Erythroblast (primary cell): Measurements from ENCODE around the gene MAN1C1.
"Not testable (repeated sequence)": the region's sequence is repeated elsewhere in the genome, so short reads cannot be mapped to it uniquely, and the experiment has no call there.

ENCODE experiments used
- DNase-seq, 2 experiments: peaks; one replicate each; lab custom pipeline; 2025; lab: John Stamatoyannopoulos, UW
- GATA1 ChIP-seq: IDR thresholded peaks from 2 replicates; pipeline ENCODE4 v1.6.1; 2011; ENCODE audit warnings: low read depth, mild to moderate bottlenecking, control low read depth, low read length, moderate library complexity
- POLR2A ChIP-seq: IDR thresholded peaks from 2 replicates; pipeline ENCODE4 v1.6.1; 2011; ENCODE audit warnings: mild to moderate bottlenecking, low read length

MAN1C1 gene

DNA sequence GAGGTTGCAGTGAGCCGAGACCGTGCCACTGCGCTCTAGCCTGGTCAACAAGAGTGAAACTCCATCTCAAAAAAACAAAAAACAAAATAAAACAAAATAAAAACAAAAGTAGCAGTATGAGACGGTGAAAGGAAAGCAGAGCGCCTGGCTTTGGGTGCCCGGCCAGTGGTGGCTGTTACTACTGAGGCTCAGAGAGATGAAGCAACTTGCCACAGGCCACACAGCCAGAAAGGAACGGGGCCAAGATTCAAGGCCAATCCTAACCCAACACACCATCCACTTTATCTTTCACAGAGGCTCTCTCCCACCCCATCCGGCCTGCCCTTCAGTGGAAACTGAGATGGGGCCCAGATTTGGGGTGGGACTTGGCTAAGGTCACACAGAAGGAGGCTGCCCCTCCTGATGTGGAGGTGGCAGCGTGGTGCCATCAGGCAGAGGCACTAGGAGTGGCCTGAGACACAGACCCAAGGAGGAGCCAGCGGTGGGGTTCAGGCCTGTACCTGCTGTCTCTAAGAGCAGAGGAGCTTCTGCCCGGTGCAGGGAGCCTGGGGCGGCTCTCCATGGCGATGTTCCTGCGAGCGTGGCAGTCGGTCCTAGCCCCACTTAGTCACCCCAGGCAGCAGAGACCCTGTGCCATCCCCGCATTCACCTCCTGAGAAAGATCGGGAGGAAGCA, 40.0 kb upstream of the MAN1C1 start:
- no peak for DNase-seq
- no peak for TF ChIP-seq GATA1
- no peak for TF ChIP-seq POLR2A

DNA sequence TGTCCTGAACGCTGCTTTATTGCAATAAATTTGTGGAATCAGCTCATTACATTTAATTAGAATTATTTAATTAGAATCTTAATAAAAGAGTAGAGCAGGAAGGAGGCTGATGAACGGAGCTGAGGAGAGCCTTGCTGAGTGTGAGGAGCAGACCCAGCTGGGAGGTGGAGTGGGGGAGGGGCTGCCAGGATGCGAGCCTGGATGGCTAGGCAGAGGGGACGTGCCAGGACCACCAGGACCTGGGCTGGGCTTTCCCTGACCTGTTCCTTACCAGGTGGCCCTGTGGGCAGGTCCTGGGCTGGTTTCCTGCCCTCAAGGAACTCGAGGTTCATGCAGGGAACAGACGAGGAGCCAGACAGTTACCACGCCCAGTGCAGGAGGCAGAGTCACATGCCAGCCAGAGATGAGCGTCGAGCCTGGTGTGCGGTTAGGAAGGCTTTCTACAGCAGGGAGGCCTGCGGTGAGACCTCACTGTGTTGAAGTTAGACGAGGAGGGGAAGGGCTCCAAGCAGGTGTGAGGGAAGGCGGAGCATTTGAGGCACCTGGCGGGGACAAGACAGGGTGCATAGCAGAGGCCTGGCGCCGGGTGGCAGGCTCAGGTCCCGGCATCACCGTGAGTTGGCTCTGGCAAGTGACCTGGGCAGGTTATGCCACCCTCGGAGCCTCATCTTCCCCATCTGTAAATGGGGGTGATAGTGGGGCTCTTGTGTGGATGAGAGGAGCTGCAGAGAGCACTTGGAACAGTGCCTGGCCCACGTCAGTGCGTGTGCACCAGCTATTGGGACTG, 39.3 kb upstream of the MAN1C1 start:
- DNase-seq, result no peak
- TF ChIP-seq GATA1 (no peak), POLR2A (no peak)

DNA sequence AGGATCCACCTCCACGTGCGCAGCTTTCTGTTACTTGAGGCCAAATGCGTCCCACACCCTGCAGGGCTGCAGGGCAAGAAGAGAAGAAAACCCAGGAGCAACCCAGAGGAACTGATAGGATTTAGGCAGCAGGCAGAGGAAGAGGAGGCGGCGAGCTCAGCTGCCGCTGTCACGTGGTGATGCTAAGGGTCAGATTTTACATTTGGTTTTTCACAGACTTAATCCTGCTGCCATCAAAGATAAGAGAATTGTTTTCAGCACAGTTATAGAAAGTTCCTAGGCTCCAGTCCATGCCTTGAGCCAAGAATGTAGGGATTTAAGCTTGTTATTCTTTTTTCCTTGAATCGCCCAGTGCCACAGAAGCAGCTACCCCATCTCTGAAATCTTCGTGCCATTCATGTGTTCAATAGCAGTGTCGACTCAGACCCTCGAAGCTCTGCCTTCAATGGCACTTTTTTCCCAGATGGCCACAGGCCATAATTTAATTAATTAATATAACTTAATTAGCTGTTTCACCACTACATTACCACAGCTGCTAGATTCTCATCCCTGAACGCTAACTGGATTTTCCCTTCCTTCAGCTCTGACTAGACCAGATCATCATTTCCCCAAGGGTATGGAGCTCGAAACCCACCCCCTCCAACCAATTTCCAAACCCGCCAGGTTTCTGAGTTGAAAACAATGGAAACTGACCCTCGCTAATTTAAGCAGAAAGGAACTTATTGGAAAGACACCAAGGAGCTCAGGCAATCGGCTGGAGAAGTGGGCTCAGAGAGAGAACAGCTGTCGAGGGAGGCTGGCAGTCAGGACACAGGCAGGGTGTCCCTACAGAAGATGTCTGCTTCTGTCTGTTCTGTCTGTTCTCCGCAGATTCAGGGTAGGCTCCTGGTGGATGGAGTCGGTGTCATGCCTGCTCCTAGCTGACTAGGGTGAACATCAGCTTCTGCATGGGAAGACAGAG, 37.0 kb upstream of the MAN1C1 start:
- no peak for DNase-seq
- TF ChIP-seq POLR2A, result no peak
- no peak for TF ChIP-seq GATA1

DNA sequence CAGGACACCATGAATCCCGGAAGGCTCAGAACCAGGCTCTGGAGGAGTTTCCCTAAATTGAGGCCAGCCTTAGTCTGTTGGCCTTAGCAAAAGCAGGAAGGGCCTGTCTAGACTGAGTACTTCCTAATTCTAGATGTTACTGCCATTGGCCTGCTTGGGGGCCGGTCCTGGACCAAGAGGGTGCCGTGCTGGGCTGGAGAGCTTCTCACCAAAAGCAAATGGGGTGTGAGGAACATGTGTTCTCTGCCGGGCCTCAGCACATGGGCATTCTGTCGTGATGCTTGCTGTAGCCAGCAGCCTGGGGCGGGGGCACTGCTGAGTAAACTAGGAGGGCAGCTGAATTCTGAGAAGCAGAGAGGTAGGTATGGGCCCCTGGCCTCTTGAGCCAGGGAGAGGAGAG, 35.7 kb upstream of the MAN1C1 start:
- no peak for TF ChIP-seq GATA1
- TF ChIP-seq POLR2A, result no peak
- DNase-seq, result no peak

DNA sequence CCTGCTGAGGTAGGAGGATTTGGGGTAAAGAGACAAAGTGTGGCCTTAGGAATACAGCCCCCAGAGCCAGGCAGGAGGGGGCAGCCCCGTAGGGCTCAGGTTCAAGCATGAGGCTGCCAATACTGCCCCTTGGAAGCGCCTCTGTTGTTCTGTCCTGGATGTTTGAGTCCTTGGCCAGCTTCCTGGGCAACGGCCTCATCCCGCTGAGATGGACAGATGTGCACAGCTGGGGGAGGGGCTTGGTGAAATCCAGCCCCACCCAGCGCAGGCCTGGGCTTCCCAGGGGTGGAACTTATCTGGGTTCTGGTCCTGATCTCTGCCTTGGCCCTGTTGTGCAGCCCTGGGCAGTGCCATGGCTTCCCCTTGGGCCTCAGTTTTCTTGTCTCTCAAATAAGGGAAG, 34.8 kb upstream of the MAN1C1 start:
- DNase-seq, result no peak

DNA sequence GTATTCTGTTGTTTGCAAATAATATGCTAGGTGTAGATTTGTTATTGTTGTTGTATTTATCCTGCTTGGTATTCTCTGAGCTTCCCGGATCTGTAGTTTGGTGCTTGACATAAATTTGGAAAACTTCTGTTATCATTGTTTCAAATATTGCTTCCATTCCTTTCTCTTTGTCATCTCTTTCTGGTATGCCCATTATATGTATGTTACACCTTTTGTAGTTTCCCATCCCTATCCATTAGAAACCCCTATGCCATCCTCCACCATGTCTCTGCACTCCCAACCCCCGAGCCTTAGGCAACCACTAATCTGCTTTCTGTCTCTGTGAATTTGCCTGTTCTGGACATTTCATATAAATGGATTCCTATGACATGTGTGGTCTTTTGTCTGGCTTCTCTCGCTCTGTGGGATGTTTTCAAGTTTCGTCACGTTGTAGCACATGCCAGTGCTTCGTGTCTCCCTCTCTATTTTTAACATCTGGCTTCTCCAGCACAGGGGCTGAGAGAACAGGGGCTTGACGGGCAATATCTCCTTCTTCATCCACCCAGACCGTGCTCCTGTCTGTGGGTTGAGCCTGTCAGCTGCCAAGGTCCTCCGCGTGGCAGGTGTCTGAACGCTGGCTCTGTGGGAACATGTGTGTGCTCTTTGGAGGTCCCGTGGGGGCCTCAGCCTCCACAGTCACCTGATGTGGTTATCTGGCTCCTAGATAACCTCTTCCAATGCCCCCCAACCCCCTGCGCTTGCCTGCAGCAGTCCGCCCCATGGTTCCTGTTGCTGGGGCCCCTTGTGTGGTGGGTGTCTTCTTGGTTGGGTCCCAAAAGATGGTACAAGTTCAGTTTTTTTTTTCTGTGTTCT, 32.8 kb upstream of the MAN1C1 start:
- no peak for TF ChIP-seq POLR2A
- TF ChIP-seq GATA1, result no peak
- no peak for DNase-seq

More for the DNA sequence above, 34.8 kb upstream of the MAN1C1 start:
- TF ChIP-seq GATA1 (no peak), POLR2A (no peak)

DNA sequence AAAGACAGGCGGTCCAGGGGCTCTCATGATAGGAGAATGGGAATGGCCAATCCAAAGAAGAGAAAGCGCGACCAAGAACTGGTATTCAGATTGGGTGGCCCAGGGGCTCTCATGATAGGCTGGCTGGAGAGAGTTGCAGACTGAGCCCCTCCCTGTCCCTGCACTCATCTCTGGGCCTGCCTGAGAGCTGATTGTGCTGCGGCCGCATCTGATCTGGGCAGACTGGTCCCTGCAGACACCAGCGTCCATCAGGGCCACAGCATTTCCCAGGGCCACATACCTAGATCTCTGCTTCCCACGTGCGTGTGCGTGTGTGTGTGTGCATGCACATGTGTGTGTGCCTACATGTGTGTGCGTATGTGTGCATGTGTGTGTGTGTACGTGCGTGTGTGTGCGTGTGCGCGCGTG, 30.4 kb upstream of the MAN1C1 start:
- no peak for TF ChIP-seq POLR2A
- TF ChIP-seq GATA1, result no peak
- DNase-seq, result no peak

DNA sequence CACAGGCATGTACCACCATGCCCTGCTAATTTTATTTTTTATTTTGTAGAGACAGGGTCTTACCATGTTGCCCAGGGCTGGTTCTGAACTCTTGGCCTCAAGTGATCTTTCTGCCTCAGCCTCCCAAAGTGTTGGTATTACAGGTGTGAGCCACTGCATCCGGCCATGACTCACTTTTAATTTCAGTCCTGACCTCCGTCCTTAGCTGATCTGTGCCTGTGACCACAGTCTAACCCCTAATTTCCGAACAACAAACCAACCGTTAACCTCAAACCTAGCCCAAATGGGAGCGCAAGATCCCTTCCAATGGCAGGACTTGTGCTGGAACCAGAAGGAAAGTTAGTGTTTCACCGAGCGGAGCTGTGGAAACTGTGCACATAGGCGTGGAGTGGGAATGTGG, 29.3 kb upstream of the MAN1C1 start:
- DNase-seq, result no peak
- TF ChIP-seq GATA1, result no peak
- TF ChIP-seq POLR2A, result no peak

DNA sequence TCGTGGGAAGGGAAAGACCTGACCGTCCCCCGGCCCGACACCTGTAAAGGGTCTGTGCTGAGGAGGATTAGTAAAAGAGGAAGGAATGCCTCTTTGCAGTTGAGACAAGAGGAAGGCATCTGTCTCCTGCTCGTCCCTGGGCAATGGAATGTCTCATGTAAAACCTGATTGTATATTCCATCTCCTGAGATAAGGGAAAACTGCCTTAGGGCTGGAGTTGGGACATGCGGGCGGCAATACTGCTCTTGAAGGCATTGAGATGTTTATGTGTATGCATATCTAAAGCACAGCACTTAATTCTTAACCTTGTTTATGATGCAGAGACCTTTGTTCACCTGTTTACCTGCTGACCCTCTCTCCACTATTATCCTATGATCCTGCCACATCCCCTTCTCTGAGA, 28.4 kb upstream of the MAN1C1 start:
- DNase-seq, result not testable (repeated sequence)

DNA sequence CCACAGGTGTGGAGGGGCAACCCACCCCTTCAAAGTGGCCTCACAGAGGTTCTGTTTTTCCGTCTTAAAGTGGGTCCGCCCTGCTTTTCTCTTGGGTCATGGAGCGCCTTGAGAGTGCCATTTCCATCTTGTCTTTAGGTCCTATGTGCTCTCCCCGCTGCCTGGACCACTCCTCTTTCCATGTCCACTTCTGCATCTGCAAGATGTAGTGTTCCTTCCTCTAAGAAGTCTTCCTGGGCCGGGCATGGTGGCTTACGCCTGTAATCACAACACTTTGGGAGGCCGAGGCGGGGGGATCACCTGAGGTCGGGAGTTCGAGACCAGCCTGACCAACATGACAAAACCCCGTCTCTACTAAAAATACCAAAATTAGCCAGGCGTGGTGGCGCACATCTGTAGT, 27.8 kb upstream of the MAN1C1 start:
- DNase-seq, result not testable (repeated sequence)

DNA sequence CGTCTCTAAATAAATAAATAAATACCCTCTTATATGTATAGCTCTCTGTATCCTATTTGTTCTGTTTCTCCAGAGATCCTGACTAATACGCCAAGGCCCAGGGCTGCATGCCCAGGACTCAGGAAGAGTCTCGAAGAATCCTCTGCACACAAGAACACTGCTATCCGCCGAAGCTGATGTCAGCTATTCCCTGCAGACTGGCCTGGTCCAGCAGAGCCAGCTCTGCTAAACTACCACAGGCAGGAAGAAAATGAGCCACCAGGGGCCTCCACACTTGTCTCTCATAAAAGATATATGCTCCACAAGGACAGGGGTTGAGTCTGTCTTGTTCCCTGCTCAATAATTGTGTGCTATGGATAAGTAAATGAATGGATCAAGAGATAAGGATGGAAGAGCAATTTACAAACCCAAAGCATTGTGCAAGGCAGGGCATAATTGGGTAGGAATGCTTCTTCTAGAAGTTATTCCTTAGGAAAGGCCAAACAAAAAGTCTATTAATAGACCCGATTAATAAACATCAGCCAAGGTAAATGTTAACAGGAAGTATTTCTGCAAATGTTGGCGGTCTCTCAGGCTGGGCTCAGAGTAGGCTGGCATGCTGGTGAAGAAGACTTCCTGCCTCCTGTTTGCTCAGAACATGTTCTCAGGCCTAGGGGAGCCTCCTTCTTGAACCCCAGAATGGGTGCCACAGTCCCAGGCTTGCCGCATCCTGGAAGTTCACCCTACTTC, 26.3 kb upstream of the MAN1C1 start:
- no peak for DNase-seq
- TF ChIP-seq POLR2A (no peak), GATA1 (no peak)

DNA sequence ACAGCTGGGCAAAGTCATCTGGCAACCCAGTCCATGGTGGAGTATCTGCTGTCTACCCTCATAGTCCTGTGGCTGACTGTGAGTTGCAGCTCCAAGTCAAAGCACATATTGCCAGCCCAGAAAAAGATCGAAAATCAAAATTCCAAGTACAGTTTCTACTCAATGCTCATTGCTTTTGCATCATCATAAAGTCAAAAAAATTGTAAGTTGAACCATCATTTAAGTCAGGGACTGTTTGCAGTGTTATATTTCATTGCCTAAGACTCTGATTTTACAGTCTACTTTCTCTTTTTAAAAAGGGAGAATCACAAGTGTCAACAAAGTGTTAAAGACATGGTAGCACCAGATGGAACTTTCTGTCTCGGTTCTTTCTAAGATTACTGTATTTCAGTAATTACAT, 22.7 kb upstream of the MAN1C1 start:
- TF ChIP-seq POLR2A (no peak), GATA1 (no peak)
- no peak for DNase-seq

DNA sequence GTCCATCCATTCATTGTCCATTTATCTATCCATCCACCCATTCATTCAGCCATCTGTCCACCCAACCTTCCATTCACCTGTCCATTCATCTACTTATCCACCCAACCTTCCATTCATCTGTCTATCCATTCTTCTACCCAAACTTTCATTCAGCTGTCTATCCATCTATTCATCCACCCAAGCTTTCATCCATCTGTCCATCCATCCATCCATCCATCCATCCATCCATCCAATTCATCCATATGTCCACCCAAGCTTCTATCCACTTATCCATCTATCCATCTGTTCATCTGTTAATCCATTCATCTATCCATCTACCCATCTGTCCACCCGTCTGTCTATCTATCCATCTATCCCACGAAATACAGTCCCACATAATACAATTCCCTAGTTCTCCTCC, 21.6 kb upstream of the MAN1C1 start:
- TF ChIP-seq GATA1 (no peak), POLR2A (no peak)
- no peak for DNase-seq

DNA sequence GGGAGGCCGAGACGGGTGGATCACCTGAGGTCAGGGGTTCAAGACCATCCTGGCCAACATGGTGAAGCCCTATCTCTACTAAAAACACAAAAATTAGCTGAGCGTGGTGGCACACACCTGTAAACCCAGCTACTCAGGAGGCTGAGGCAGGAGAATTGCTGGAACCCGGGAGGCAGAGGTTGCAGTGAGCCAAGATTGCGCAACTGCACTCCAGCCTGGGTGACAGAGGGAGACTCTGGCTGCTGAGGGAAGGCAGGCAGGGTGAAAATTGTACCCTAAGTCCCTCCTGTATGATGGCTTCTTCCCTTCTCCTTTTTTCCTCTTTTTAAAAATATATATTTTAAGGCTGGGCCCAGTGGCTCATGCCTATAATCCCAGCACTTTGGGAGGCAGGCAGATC, 19.9 kb upstream of the MAN1C1 start:
- DNase-seq, result not testable (repeated sequence)
